Erythroblast (primary cell): ENCODE measurements around the gene HDAC10.

Experiments used
- DNase-seq, 2 experiments: peaks; one replicate each; lab custom pipeline; 2025; lab: John Stamatoyannopoulos, UW
- GATA1 ChIP-seq: IDR thresholded peaks from 2 replicates; pipeline ENCODE4 v1.6.1; 2011; ENCODE audit warnings: low read depth, mild to moderate bottlenecking, control low read depth, low read length, moderate library complexity
- POLR2A ChIP-seq: IDR thresholded peaks from 2 replicates; pipeline ENCODE4 v1.6.1; 2011; ENCODE audit warnings: mild to moderate bottlenecking, low read length

The HDAC10 gene

GRCh38 chr22:50289942-50290630 is 39.0 kb upstream of the HDAC10 start:
- no peak for DNase-seq
- no peak for TF ChIP-seq POLR2A
- no peak for TF ChIP-seq GATA1

DNA sequence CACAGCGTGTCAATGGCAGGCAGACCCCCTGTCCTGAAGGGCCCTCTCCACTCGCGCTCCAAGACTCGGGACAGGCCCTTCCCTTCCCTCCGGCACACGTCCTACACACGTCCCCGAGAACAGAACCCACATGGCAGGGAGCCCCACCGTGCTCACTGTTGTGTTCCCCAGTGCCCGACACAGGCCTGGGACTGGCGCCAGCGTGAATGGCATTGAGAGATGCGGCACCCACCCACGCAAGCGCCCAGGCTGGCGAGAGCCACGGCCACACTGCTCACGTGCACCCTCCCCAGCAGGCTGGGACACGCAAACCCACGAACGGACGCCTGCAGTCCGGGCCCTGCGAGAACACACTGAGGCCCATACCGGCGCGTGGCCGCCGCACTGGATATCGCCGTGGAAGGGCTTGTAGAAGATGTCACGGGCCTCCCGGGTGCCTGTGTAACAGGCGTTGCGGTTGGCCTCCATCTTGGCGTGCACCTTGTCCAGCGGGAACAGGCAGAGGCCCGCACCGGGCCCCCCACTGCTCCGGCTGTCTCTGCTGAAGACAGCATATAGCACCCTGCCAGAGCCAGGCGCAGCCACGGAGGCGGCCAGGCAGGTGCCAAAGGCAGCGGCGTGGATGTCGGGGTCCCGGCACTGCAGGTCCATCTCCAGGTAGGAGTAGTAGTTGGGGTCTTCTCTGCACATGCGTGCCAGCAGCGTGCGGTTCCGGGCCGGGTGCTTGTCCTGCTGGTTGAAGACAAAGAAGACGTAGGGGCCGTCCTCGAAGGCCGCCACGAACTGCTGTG is 38.3 kb upstream of the HDAC10 start:
- DNase-seq, result no peak
- TF ChIP-seq GATA1 (no peak), POLR2A (no peak)

DNA sequence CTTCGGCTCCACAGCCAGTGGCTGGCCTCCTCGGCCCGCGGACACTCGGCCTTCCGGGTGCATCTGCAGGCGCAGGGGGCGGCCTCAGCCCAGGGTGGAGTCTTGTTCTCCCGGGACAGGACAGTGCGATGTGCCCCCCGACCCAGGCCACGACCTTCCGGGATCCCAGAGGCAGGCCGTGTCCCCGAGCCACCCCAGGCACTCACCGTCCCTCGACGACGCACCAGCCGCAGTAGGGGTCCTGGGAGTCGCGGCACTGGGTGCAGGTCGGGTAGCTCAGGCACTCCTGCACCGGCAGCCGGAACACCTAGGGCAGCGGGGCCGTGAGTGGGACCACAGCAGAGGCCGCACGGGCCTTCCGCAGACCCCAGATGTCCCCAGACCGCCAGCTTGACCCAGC is 36.7 kb upstream of the HDAC10 start:
- DNase-seq, result no peak

DNA sequence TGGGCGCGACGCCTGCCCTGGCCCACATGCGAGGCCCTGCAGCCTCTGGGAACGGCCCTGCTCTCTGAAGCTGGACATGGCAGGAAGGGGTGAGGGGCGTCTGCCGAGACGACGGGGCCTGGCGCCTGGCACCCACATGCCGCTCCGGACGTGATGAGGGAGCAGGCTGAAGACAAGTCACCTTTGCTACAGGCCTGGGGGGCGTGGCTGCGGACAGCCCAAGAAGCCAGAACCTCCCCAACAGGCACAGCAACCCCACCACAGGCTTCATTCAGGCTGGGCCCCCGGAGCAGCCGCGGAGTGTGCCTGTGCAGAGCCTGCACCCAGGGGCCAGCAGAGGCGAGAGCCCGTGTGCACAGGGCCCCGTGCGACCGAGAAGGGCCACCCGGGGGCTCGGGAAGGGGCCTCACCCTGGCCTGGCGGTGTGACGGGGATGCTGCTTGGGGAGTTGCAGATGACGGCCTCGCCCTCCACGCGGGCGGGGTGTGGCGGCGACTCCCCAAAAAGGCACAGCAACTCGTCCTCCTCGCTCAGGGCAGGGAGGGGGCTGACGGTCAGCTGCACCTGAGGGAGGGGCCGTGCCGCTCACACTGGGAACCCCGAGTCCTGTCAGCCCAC is 35.7 kb upstream of the HDAC10 start:
- TF ChIP-seq POLR2A, result no peak
- TF ChIP-seq GATA1, result no peak
- no peak for DNase-seq

More for the DNA sequence above, 36.7 kb upstream of the HDAC10 start:
- TF ChIP-seq POLR2A (no peak), GATA1 (no peak)

DNA sequence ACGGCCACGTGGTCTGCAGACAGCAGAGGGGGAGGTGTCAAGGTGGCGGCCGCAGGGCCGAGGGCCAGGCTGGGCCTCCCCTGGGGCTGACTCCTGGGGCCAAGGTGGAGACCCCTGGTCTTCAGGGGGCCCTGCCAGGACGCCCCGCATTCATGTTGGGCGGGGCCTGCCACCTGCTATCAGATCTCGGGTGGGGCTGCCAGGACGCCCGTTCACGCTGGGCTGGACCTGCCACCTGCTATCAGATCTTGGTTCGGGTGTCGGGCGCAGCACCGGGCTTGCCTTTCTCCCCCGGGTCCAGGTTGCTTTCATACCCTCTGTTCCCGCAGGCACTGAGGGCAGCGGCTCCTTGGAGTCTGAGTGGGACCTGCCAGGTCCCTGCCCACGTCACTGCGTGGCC is 35.2 kb upstream of the HDAC10 start:
- DNase-seq, result no peak
- no peak for TF ChIP-seq GATA1
- TF ChIP-seq POLR2A, result no peak

GRCh38 chr22:50285568-50286229 is 34.6 kb upstream of the HDAC10 start:
- DNase-seq, result no peak
- TF ChIP-seq POLR2A (no peak), GATA1 (no peak)

GRCh38 chr22:50284479-50284878 is 33.4 kb upstream of the HDAC10 start:
- TF ChIP-seq GATA1 (no peak), POLR2A (no peak)
- no peak for DNase-seq

DNA sequence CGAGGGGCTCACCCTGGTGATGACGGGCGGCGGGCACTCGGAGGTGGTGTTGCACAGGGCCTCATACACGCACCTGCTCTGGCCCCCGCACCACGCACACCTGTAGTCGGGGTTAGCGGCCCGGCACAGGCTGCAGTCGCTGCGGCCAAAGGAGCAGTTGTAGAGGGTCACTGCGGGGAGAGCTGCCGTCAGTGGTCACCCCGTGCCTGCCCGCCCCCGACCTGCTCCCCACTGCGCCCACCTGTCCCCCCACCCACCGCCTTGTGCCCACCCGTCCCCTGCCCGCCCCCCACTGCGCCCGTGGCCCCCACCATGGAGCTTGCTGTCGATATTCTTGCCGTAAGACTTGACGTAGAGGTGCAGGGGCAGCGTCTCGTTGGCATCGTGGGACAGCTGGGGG is 32.8 kb upstream of the HDAC10 start:
- TF ChIP-seq GATA1 (no peak), POLR2A (no peak)
- DNase-seq, result no peak

GRCh38 chr22:50282361-50283155 is 31.5 kb upstream of the HDAC10 start:
- TF ChIP-seq POLR2A (no peak), GATA1 (no peak)
- no peak for DNase-seq

DNA sequence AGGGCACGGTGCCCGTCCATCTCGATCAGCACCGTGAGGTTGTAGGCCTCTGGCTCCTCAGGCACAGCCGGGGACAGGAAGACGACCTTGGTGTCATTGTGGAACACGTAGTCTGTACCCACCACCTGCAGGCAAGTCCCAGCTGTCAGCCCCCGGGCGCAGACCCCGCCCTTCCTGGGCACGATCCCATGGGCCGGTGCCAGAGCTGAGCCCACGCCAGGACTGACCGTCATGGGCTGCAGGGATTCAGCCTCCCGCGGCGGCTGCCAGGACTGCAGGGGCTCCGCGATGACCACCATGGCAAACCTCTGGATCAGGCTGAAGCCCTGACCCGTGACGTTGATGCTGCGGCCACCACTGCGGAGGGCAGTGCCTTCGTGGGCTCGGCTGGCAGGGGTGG is 30.9 kb upstream of the HDAC10 start:
- TF ChIP-seq GATA1 (no peak), POLR2A (no peak)
- no peak for DNase-seq

DNA sequence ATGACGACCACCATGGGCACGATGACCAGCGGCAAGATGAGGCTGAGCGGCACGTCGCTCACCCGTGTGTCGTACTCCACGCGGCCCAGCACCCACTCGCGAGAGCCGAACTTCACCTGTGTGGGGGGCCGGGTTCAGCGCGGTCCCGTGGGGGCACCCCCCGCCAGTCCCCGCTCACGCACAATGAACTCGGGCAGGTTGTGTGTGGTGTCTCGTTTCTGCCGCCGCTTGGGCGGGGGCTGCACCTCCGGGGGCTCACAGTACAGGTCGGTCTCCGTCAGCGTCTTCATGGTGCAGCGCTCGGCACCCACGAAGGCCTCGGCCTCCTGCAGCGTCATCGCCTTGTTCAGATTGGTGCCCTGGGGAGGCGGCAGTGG is 30.3 kb upstream of the HDAC10 start:
- TF ChIP-seq POLR2A, result no peak
- no peak for TF ChIP-seq GATA1
- DNase-seq, result no peak

DNA sequence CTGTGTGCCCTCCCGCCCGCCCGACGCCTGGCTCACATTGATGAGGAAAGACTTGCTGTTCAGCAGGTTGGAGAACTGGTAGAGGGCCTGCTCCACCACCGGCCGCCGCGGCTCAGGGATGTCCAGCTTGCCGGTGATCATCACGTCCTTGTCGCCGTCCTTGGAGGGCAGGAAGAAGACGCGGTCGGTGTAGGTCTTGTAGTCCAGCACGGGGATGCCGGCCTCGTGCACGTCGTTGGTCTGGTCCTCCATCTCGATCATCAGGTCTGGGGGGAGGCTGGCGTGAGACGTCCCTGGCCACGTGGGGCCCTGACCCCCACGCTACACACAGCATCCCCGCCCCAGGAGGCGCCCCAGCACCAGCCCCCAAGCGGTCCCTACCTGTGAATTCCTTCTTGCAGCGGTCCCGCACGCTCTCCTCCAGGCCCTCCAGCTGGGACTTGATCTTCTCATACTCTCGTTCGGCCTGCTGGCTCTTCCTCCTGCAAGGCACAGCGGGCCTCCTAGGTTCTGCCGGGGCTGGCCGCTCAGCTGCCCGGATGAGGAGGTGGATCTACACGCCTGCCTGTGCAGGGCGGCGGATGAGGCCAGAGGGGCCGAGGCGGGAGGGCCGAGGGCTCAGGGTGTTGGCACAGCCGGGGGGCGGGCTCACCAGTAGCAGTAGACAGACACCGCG is 29.8 kb upstream of the HDAC10 start:
- no peak for TF ChIP-seq POLR2A
- no peak for TF ChIP-seq GATA1
- no peak for DNase-seq
